Renal cortical epithelial cell (primary cell): ENCODE results near the gene IARS1. TPM values are rescaled to one million over a fixed set of nuclear protein-coding genes. Genes with fewer than 3 reads are reported as not detected.
A peak's percentile ranks its signal among the peaks of the same experiment; 100 is the strongest.

Experiments
- DNase-seq: peaks from one replicate; pipeline ENCODE4 v3.0.0-alpha.2; 2011; ENCODE audit warnings: low read depth
- total RNA-seq: library from RNA; depleted of rRNA; stranded (reverse); fragments of >200 nt; gene quantifications from 2 replicates; pipeline ENCODE4 v1.2.3, GENCODE V29; 2014

The IARS1 gene
- 239 and 356 TPM in 2 replicates for total RNA-seq

GRCh38 chr9:92293452-92294296 lies at the start of gene IARS1:
Gene IARS1, minus strand, starts transcription at chr9:92293697. Its CDS starts 4,278 bp downstream, at chr9:92289419.
- peak; percentile 92 for DNase-seq

- no peak for DNase-seq
Observed at GRCh38 chr9:92342825-92343488, 49.5 kb upstream of the IARS1 start.

GRCh38 chr9:92341578-92341977 lies 48.1 kb upstream of the IARS1 start:
- DNase-seq: no peak

- DNase-seq: no peak
Observed at GRCh38 chr9:92333282-92333634, 39.8 kb upstream of the IARS1 start.

- DNase-seq: no peak
Observed at GRCh38 chr9:92332577-92333281, 39.2 kb upstream of the IARS1 start.

GRCh38 chr9:92328225-92328624 lies 34.7 kb upstream of the IARS1 start:
- peak; percentile 48 for DNase-seq

GRCh38 chr9:92327283-92327850 lies 33.9 kb upstream of the IARS1 start:
- no peak for DNase-seq

GRCh38 chr9:92325991-92326500 lies 32.5 kb upstream of the IARS1 start:
- DNase-seq: no peak

- DNase-seq: peak; percentile 76
Observed at GRCh38 chr9:92325269-92325990, 31.9 kb upstream of the IARS1 start, which contains the start of the genes CENPP and NOL8. Gene CENPP, plus strand, starts transcription at chr9:92325953. Gene NOL8, minus strand, starts transcription at chr9:92325350. Its CDS starts 1,189 bp downstream, at chr9:92324161.

- no peak for DNase-seq
Observed at GRCh38 chr9:92324889-92325268, 31.4 kb upstream of the IARS1 start.

- no peak for DNase-seq
Observed at GRCh38 chr9:92324431-92324830, 30.9 kb upstream of the IARS1 start.

- DNase-seq: no peak
Observed at GRCh38 chr9:92315456-92315855, 22.0 kb upstream of the IARS1 start.

GRCh38 chr9:92313624-92314012 lies 20.1 kb upstream of the IARS1 start:
- no peak for DNase-seq

GRCh38 chr9:92312887-92313623 lies 19.6 kb upstream of the IARS1 start:
- no peak for DNase-seq

GRCh38 chr9:92310562-92310961 lies 17.1 kb upstream of the IARS1 start:
- DNase-seq: no peak

GRCh38 chr9:92308893-92309292 lies 15.4 kb upstream of the IARS1 start:
- DNase-seq: no peak

- no peak for DNase-seq
Observed at GRCh38 chr9:92300936-92301335, 7.4 kb upstream of the IARS1 start.

GRCh38 chr9:92299116-92299515 lies 5.6 kb upstream of the IARS1 start:
- DNase-seq: no peak

GRCh38 chr9:92298036-92298435 lies 4.5 kb upstream of the IARS1 start:
- no peak for DNase-seq

GRCh38 chr9:92297611-92298010 lies 4.1 kb upstream of the IARS1 start:
- no peak for DNase-seq

- DNase-seq: no peak
Observed at GRCh38 chr9:92295827-92296258, 2.3 kb upstream of the IARS1 start.
